Measurements from ENCODE around the gene SCUBE1. TPM values are rescaled to one million over a fixed set of nuclear protein-coding genes. Genes with fewer than 3 reads are reported as not detected.

SCUBE1 gene
- total and polyA plus RNA-seq, 2 experiments from 2014 or later: not detected

- H2AFZ ChIP-seq: no peak overlapping the region
- no peak overlapping the region for H3K9ac ChIP-seq
- DNase-seq: no peak
- no peak overlapping the region for H3K27ac ChIP-seq
- WGBS, 2 experiments (ENCODE audit: low coverage in 1 of 2, low lambda C conversion rate in 2 of 2, missing lambda C conversion rate in 2 of 2): 58 to 61% methylated on average over 15 to 17 of the region's 17 CpGs
- TF ChIP-seq EZH2phosphoT487 (IDR thresholded peaks at IDR 0.05; ENCODE audit: insufficient read depth, low read depth) (no peak), EZH2 (IDR thresholded peaks at IDR 0.05; ENCODE audit: insufficient read depth, poor library complexity, severe bottlenecking) (no peak)
- no peaks in the 10 kb centered on the region for H3K79me2 ChIP-seq (ENCODE audit: insufficient read depth)
- 0 out of 2 replicates have a peak, but pooled peaks cover 9% of the 10 kb centered on the region for H3K4me1 ChIP-seq (ENCODE audit: insufficient read depth)
- peaks cover 39% of the 10 kb centered on the region for H3K27me3 ChIP-seq (replicated peaks; ENCODE audit: insufficient read depth)
- H3K36me3 ChIP-seq (ENCODE audit: low read depth): no peaks in the 10 kb centered on the region
- no peaks in the 10 kb centered on the region for H3F3A ChIP-seq (ENCODE audit: insufficient read depth)
- H4K20me1 ChIP-seq (ENCODE audit: insufficient read depth): no peaks in the 10 kb centered on the region
- H3K9me3 ChIP-seq (ENCODE audit: low read depth): no peaks in the 10 kb centered on the region
- no peaks in the 10 kb centered on the region for H3K9me2 ChIP-seq (ENCODE audit: insufficient read depth)
- in situ Hi-C loops (cut with MboI): no loop called here
- no peak overlapping the region for H3K4me2 ChIP-seq (ENCODE audit: unreplicated experiment)
- H3K4me3 ChIP-seq: no peak overlapping the region
Observed at GRCh38 chr22:43260331-43261231, 82.6 kb downstream of the SCUBE1 start.

DNA sequence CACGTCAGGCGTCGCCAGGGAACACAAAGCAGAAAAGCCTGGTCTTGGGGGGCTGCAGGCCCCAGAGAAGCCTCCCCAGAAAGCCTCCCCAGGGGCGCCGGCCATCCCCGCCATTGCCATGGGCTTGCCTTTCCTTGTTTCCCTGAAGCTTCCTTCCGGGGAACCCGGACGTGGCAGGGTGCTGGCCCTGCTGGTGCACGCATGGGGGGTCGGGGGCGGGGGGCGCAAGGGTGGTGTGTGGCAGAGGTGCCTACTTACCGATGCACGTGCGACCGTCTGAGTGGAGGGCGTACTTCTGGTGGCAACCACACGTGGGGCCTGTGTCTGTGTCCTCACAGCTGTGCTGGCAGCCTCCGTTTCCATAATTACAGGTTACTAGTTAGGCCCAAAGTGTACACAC is 85.2 kb downstream of the SCUBE1 start:
- WGBS, 2 experiments (ENCODE audit: low coverage in 1 of 2, low lambda C conversion rate in 2 of 2, missing lambda C conversion rate in 2 of 2): 77 to 80% methylated on average over 17 to 20 of the region's 20 CpGs
- H3K9me3 ChIP-seq (ENCODE audit: low read depth): no peaks in the 10 kb centered on the region
- H3K4me2 ChIP-seq (ENCODE audit: unreplicated experiment): no peak overlapping the region
- H3K9me2 ChIP-seq (ENCODE audit: insufficient read depth): no peaks in the 10 kb centered on the region
- no peak overlapping the region for H2AFZ ChIP-seq
- no peaks in the 10 kb centered on the region for H3F3A ChIP-seq (ENCODE audit: insufficient read depth)
- no peaks in the 10 kb centered on the region for H4K20me1 ChIP-seq (ENCODE audit: insufficient read depth)
- H3K4me1 ChIP-seq (ENCODE audit: insufficient read depth): no peaks in the 10 kb centered on the region
- TF ChIP-seq EZH2 (IDR thresholded peaks at IDR 0.05; ENCODE audit: insufficient read depth, poor library complexity, severe bottlenecking) (no peak), EZH2phosphoT487 (IDR thresholded peaks at IDR 0.05; ENCODE audit: insufficient read depth, low read depth) (no peak)
- H3K9ac ChIP-seq: no peak overlapping the region
- peaks cover 17% of the 10 kb centered on the region for H3K27me3 ChIP-seq (replicated peaks; ENCODE audit: insufficient read depth)
- in situ Hi-C loops (cut with MboI): no loop called here
- no peaks in the 10 kb centered on the region for H3K36me3 ChIP-seq (ENCODE audit: low read depth)
- H3K27ac ChIP-seq: no peak overlapping the region
- H3K4me3 ChIP-seq: no peak overlapping the region
- no peaks in the 10 kb centered on the region for H3K79me2 ChIP-seq (ENCODE audit: insufficient read depth)
- DNase-seq: no peak

DNA sequence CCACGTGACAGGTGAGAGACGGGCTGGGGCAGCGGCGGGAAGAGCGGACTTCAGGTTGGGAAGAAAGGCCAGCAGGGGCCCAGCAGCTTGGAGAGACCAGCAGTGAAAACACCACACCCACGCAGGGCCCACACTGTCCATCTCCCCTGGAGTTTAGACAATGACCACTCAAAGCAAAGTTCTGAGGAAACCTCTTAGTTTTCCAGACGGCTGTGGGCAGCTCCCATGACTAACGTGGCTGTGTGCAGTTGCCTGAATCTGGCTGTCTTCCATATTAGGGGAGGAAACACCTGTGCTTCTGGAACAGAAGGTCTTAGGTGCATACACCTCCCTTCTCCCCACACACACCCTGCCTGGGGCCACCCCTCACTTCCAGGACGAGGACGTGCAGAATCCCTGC is 85.6 kb downstream of the SCUBE1 start:
- Histone ChIP-seq H3F3A (ENCODE audit: insufficient read depth) (no peaks in the 10 kb centered on the region), H3K4me1 (ENCODE audit: insufficient read depth) (no peaks in the 10 kb centered on the region), H3K27me3 (replicated peaks; ENCODE audit: insufficient read depth) (peaks cover 15% of the 10 kb centered on the region), H2AFZ (no peak overlapping the region), H3K27ac (no peak overlapping the region), H3K79me2 (ENCODE audit: insufficient read depth) (no peaks in the 10 kb centered on the region), H3K9me3 (ENCODE audit: low read depth) (no peaks in the 10 kb centered on the region), H3K4me2 (ENCODE audit: unreplicated experiment) (no peak overlapping the region), H4K20me1 (ENCODE audit: insufficient read depth) (no peaks in the 10 kb centered on the region), H3K36me3 (ENCODE audit: low read depth) (no peaks in the 10 kb centered on the region), H3K9me2 (ENCODE audit: insufficient read depth) (no peaks in the 10 kb centered on the region), H3K9ac (no peak overlapping the region), H3K4me3 (no peak overlapping the region)
- TF ChIP-seq EZH2 (IDR thresholded peaks at IDR 0.05; ENCODE audit: insufficient read depth, poor library complexity, severe bottlenecking) (no peak), EZH2phosphoT487 (IDR thresholded peaks at IDR 0.05; ENCODE audit: insufficient read depth, low read depth) (no peak)
- in situ Hi-C loops (cut with MboI): no loop called here
- DNase-seq: no peak
- WGBS, 2 experiments (ENCODE audit: low coverage in 1 of 2, low lambda C conversion rate in 2 of 2, missing lambda C conversion rate in 2 of 2): 61% methylated on average over 10 of the region's 10 CpGs

GRCh38 chr22:43256976-43257545 is 86.1 kb downstream of the SCUBE1 start:
- TF ChIP-seq EZH2phosphoT487 (IDR thresholded peaks at IDR 0.05; ENCODE audit: insufficient read depth, low read depth) (no peak), EZH2 (IDR thresholded peaks at IDR 0.05; ENCODE audit: insufficient read depth, poor library complexity, severe bottlenecking) (no peak)
- Histone ChIP-seq H3K79me2 (ENCODE audit: insufficient read depth) (no peaks in the 10 kb centered on the region), H2AFZ (no peak overlapping the region), H3K27ac (no peak overlapping the region), H3K27me3 (replicated peaks; ENCODE audit: insufficient read depth) (peaks cover 11% of the 10 kb centered on the region), H3K9me2 (ENCODE audit: insufficient read depth) (no peaks in the 10 kb centered on the region), H3K9me3 (ENCODE audit: low read depth) (no peaks in the 10 kb centered on the region), H4K20me1 (ENCODE audit: insufficient read depth) (no peaks in the 10 kb centered on the region), H3K4me2 (ENCODE audit: unreplicated experiment) (no peak overlapping the region), H3K9ac (no peak overlapping the region), H3K36me3 (ENCODE audit: low read depth) (no peaks in the 10 kb centered on the region), H3K4me1 (ENCODE audit: insufficient read depth) (no peaks in the 10 kb centered on the region), H3F3A (ENCODE audit: insufficient read depth) (no peaks in the 10 kb centered on the region), H3K4me3 (no peak overlapping the region)
- 67 to 75% methylated on average over 8 of the region's 8 CpGs for WGBS, 2 experiments (ENCODE audit: low coverage in 1 of 2, low lambda C conversion rate in 2 of 2, missing lambda C conversion rate in 2 of 2)
- DNase-seq: no peak
- in situ Hi-C loops (cut with MboI): no loop called here

Measured in GM23248 (cell line).